IMR-90 (cell line): ENCODE data around the gene SLC17A9. TPM values are rescaled to one million over a fixed set of nuclear protein-coding genes. Genes with fewer than 3 reads are reported as not detected.

Experiments
- ATAC-seq: fragments of 200-7000 bp; cut with Tn5 transposase; 2 replicates; pipeline ENCODE4 v1.9.1; 2020; ENCODE audit warnings: low read depth, mild to moderate bottlenecking, moderate library complexity
- BruUV-seq: library from RNA; stranded (reverse); fragments of 400-500 nt; replicated peaks from 2 replicates; lab custom pipeline; 2021; lab: Mats Ljungman, UMichigan
- CTCF ChIA-PET: fragments of 300-600 bp; formaldehyde crosslinking; extraction: SDS; loops from one replicate; lab custom pipeline; 2021; ENCODE audit warnings: antibody characterized with exemption; lab: Yijun Ruan, JAX
- POLR2A ChIA-PET: fragments of 300-600 bp; sonication (Branson Sonifier 250); formaldehyde crosslinking; loops from one replicate; lab custom pipeline; 2022; ENCODE audit warnings: antibody characterized with exemption; ENCODE audit not compliant: unreplicated experiment; lab: Charles Lee
- DNase-seq: peaks from one replicate; pipeline ENCODE4 v3.0.0; 2013
- H2AFZ ChIP-seq: replicated peaks from 2 replicates; pipeline ENCODE3; 2013; ENCODE audit warnings: low read length, mild to moderate bottlenecking; ENCODE audit not compliant: poor library complexity
- H2AK5ac ChIP-seq: 2 replicates; pipeline ENCODE4 v1.6.1; 2013; ENCODE audit warnings: low read depth, low read length, inconsistent platforms
- H2AK9ac ChIP-seq: replicated peaks from 2 replicates; pipeline ENCODE3; 2013; ENCODE audit warnings: mild to moderate bottlenecking, low read depth, low read length, moderate library complexity; ENCODE audit not compliant: poor library complexity
- H2BK120ac ChIP-seq: 2 replicates; pipeline ENCODE4 v1.6.1; 2013; ENCODE audit warnings: low read depth, low read length, inconsistent platforms
- H2BK15ac ChIP-seq: 3 replicates; pipeline ENCODE4 v1.6.1; 2013; ENCODE audit warnings: low read depth, low read length, inconsistent platforms
- H2BK20ac ChIP-seq: 2 replicates; pipeline ENCODE4 v1.6.1; 2013; ENCODE audit warnings: low read depth, mild to moderate bottlenecking, inconsistent platforms, low read length, moderate library complexity
- H2BK5ac ChIP-seq: 2 replicates; pipeline ENCODE4 v1.6.1; 2013; ENCODE audit warnings: mild to moderate bottlenecking, low read depth, low read length, inconsistent platforms; ENCODE audit not compliant: poor library complexity, severe bottlenecking
- H3K14ac ChIP-seq: replicated peaks from 2 replicates; pipeline ENCODE4 v1.6.1; 2013; ENCODE audit warnings: low read depth, low read length, inconsistent platforms
- H3K18ac ChIP-seq: 2 replicates; pipeline ENCODE4 v1.6.1; 2013; ENCODE audit warnings: low read depth, low read length, control low read depth
- H3K23ac ChIP-seq: 2 replicates; pipeline ENCODE4 v1.6.1; 2013; ENCODE audit warnings: low read depth, low read length, inconsistent platforms
- H3K27ac ChIP-seq: 2 replicates; pipeline ENCODE4 v1.5.1; 2013; ENCODE audit warnings: mild to moderate bottlenecking, control low read depth, low read length; ENCODE audit not compliant: insufficient read depth
- H3K27me3 ChIP-seq: 2 replicates; pipeline ENCODE4 v1.6.1; 2013; ENCODE audit warnings: low read length; ENCODE audit not compliant: control insufficient read depth, insufficient read depth
- H3K36me3 ChIP-seq: 2 replicates; pipeline ENCODE4 v1.6.1; 2013; ENCODE audit warnings: low read length, mixed read lengths; ENCODE audit not compliant: control insufficient read depth, insufficient read depth
- H3K4ac ChIP-seq: 2 replicates; pipeline ENCODE4 v1.6.1; 2013; ENCODE audit warnings: low read depth, low read length, inconsistent platforms
- H3K4me1 ChIP-seq: 2 replicates; pipeline ENCODE4 v1.6.1; 2013; ENCODE audit warnings: low read length, mixed read lengths; ENCODE audit not compliant: control insufficient read depth, insufficient read depth
- H3K4me2 ChIP-seq: 2 replicates; pipeline ENCODE4 v1.6.1; 2013; ENCODE audit warnings: low read depth, mild to moderate bottlenecking, control low read depth, low read length, moderate library complexity
- H3K4me3 ChIP-seq: 2 replicates; pipeline ENCODE4 v1.5.1; 2013; ENCODE audit warnings: low read depth, mild to moderate bottlenecking, control low read depth, low read length, moderate library complexity; ENCODE audit not compliant: insufficient read depth
- H3K56ac ChIP-seq: 2 replicates; pipeline ENCODE4 v1.6.1; 2013; ENCODE audit warnings: low read length, inconsistent platforms; ENCODE audit not compliant: insufficient read depth; ENCODE audit errors: extremely low read depth
- H3K79me1 ChIP-seq, 2 experiments: 2 replicates each; pipeline ENCODE4 v1.6.1; 2013; ENCODE audit warnings: low read length in 2 of 2, inconsistent platforms in 1 of 2, low read depth in 1 of 2
- H3K9ac ChIP-seq: 2 replicates; pipeline ENCODE4 v1.6.1; 2013; ENCODE audit warnings: low read depth, low read length, control low read depth
- H3K9me1 ChIP-seq: 2 replicates; pipeline ENCODE4 v1.6.1; 2013; ENCODE audit warnings: low read length, inconsistent platforms; ENCODE audit not compliant: insufficient read depth
- H3K9me3 ChIP-seq: 2 replicates; pipeline ENCODE4 v1.6.1; 2013; ENCODE audit warnings: low read length; ENCODE audit not compliant: control insufficient read depth, insufficient read depth
- H4K20me1 ChIP-seq: 2 replicates; pipeline ENCODE4 v1.6.1; 2013; ENCODE audit warnings: low read length, inconsistent platforms; ENCODE audit not compliant: insufficient read depth
- H4K5ac ChIP-seq: 2 replicates; pipeline ENCODE4 v1.6.1; 2013; ENCODE audit warnings: mild to moderate bottlenecking, low read depth, low read length, control low read depth
- H4K8ac ChIP-seq, 2 experiments: 2 replicates each; pipeline ENCODE4 v1.6.1; 2013; ENCODE audit warnings: low read depth in 2 of 2, low read length in 2 of 2, control low read depth in 1 of 2, inconsistent platforms in 1 of 2
- H4K91ac ChIP-seq: 2 replicates; pipeline ENCODE4 v1.6.1; 2013; ENCODE audit warnings: low read depth, low read length, inconsistent platforms; ENCODE audit not compliant: insufficient read depth
- BHLHE40 ChIP-seq: fragments of 150-350 bp; IDR thresholded peaks from 2 replicates; pipeline ENCODE4 v1.6.1; 2016; ENCODE audit warnings: mild to moderate bottlenecking, low read depth, low read length
- CEBPB ChIP-seq: IDR thresholded peaks from 2 replicates; pipeline ENCODE4 v1.6.1; 2012; ENCODE audit warnings: low read depth, low read length, improper control_type of control experiment
- CTCF ChIP-seq: conservative IDR thresholded peaks from 2 replicates; pipeline ENCODE4 v1.5.1; 2012; ENCODE audit warnings: mild to moderate bottlenecking, low read depth, low read length, improper control_type of control experiment
- ELK1 ChIP-seq: fragments of 150-350 bp; IDR thresholded peaks from 2 replicates; pipeline ENCODE4 v1.6.1; 2016; ENCODE audit warnings: low read depth, mild to moderate bottlenecking, low read length, moderate library complexity, borderline replicate concordance
- FOS ChIP-seq: fragments of 150-350 bp; IDR thresholded peaks from 2 replicates; pipeline ENCODE4 v1.6.1; 2016; ENCODE audit warnings: low read depth, low read length
- POLR2A ChIP-seq: IDR thresholded peaks from 2 replicates; pipeline ENCODE4 v1.6.1; 2012; ENCODE audit warnings: mild to moderate bottlenecking, low read depth, low read length
- RCOR1 ChIP-seq: IDR thresholded peaks from 2 replicates; pipeline ENCODE4 v1.6.1; 2012; ENCODE audit warnings: mild to moderate bottlenecking, low read length, improper control_type of control experiment; ENCODE audit not compliant: insufficient replicate concordance
- WGBS, 2 experiments: methylation state at CpG; one replicate each; pipeline versions ENCODE4 v1.1.5 to v1.1.7; 2013; ENCODE audit warnings: missing lambda C conversion rate in 2 of 2; ENCODE audit not compliant: insufficient read length in 1 of 2; ENCODE audit errors: extremely low coverage in 2 of 2; 5-methylcytosine and 5-hydroxymethylcytosine counted together
- dilution Hi-C: fragments of 300-500 bp; cut with HindIII; formaldehyde crosslinking; loops from one replicate; pipeline ENCODE4 v1.14.3; 2018; ENCODE audit warnings: low sequenced_read_pairs; ENCODE audit not compliant: unreplicated experiment
- in situ Hi-C: fragments of 300-500 bp; cut with MboI; formaldehyde crosslinking; loops from 3 replicates; pipeline ENCODE4 v1.14.3; 2019; ENCODE audit warnings: low sequenced_read_pairs, inconsistent platforms, mixed read lengths
- intact Hi-C: fragments of 100-400 bp; cut with micrococcal nuclease; formaldehyde crosslinking; loops from 2 replicates; pipeline ENCODE4 v1.10.0; 2022
- polyA plus RNA-seq, 3 experiments: library from polyadenylated mRNA; depleted of rRNA; stranded (reverse); fragments of >200 nt; gene quantifications; 2 replicates each; pipeline ENCODE4 v1.2.3, GENCODE V29; 2012; ENCODE audit warnings: low replicate concordance in 1 of 3
- total RNA-seq: library from RNA; depleted of rRNA; stranded (reverse); fragments of >200 nt; gene quantifications from 2 replicates; pipeline ENCODE4 v1.2.3, GENCODE V29; 2012

Gene SLC17A9
- total and polyA plus RNA-seq, 2 of the 4 experiments (the other 2 are of a cell fraction), result 2.2 to 14.4 TPM

- ATAC-seq (no peak), DNase-seq (no peak)
- in situ Hi-C loops, result no loop called here
- Histone ChIP-seq H2AK5ac (no peak overlapping the region), H2BK120ac (no peak overlapping the region), H3K27me3 (peaks cover 80% of the 10 kb centered on the region), H3K27ac (no peak overlapping the region), H2BK15ac (no peak overlapping the region), H2BK5ac (no peak overlapping the region), H3K4me3 (no peak overlapping the region), H3K9me3 (no peaks in the 10 kb centered on the region), H4K8ac (no peak overlapping the region), H2BK20ac (no peak overlapping the region), H3K4me1 (no peaks in the 10 kb centered on the region), H3K23ac (no peak overlapping the region), H3K79me1 (no peaks in the 10 kb centered on the region), H3K14ac (no peak overlapping the region), H3K56ac (no peak overlapping the region), H3K9me1 (no peaks in the 10 kb centered on the region), H4K5ac (no peak overlapping the region), H2AFZ (no peak overlapping the region), H2AK9ac (no peak overlapping the region), H3K18ac (no peak overlapping the region), H3K9ac (no peak overlapping the region), H4K91ac (no peak overlapping the region), H4K20me1 (no peaks in the 10 kb centered on the region), H3K36me3 (no peaks in the 10 kb centered on the region), H3K4me2 (no peak overlapping the region), H3K4ac (no peak overlapping the region)
- intact Hi-C loops, result no loop called here
- no TSS peak for BruUV-seq
- 72% methylated on average over 7 of the region's 25 CpGs; no CpG with 5 or more reads in 1 of the 2 experiments for WGBS, 2 experiments
- TF ChIP-seq CTCF (no peak), RCOR1 (no peak), BHLHE40 (no peak), POLR2A (no peak), FOS (no peak), CEBPB (no peak), ELK1 (no peak)
- POLR2A ChIA-PET, result no interaction called here
- dilution Hi-C loops, result no loop called here
- CTCF ChIA-PET, result no interaction called here
Observed at GRCh38 chr20:62995898-62996595, 43.5 kb downstream of the SLC17A9 start.
